HUDEP-2 (cell line): ENCODE results near the gene RASSF1.
A peak's percentile ranks its signal among the peaks of the same experiment; 100 is the strongest.
"Not testable (repeated sequence)": the region's sequence is repeated elsewhere in the genome, so short reads cannot be mapped to it uniquely, and the experiment has no call there.

Source experiments
- DNase-seq, 76 experiments: peaks; one replicate each; lab custom pipeline; 2025; ENCODE audit not compliant: unreplicated experiment in 76 of 76; lab: John Stamatoyannopoulos, UW

The RASSF1 gene

GRCh38 chr3:50292159-50293078, 48.2 kb downstream of the RASSF1 start, which contains the start of gene IFRD2:
Gene IFRD2, minus strand, starts transcription at chr3:50292429. Its CDS starts 155 bp downstream, at chr3:50292274.
- peak in 75 of 76 experiments; percentile 61 to 97 (median 94) for DNase-seq

- peak in 1 of 76 experiments; percentile 18 for DNase-seq
Measured at GRCh38 chr3:50290161-50290641, 50.4 kb downstream of the RASSF1 start.

GRCh38 chr3:50289130-50289529, 51.5 kb downstream of the RASSF1 start:
- DNase-seq: no peak

- DNase-seq: no peak
Measured at GRCh38 chr3:50288387-50289007, 52.1 kb downstream of the RASSF1 start.

- no peak for DNase-seq
Measured at GRCh38 chr3:50287262-50287661, 53.4 kb downstream of the RASSF1 start.

- no peak for DNase-seq
Measured at GRCh38 chr3:50286322-50287227, 54.1 kb downstream of the RASSF1 start.

GRCh38 chr3:50284121-50284520, 56.5 kb downstream of the RASSF1 start:
- DNase-seq: not testable (repeated sequence)
